Neuron (in vitro differentiated cells): ENCODE data around the gene RAD51B.

ENCODE experiments used
- H2AFZ ChIP-seq: one replicate; pipeline ENCODE4 v1.6.1; 2013; ENCODE audit warnings: low read depth, mild to moderate bottlenecking, inconsistent platforms, low read length, moderate library complexity
- H3K27me3 ChIP-seq: one replicate; pipeline ENCODE4 v1.6.1; 2013; ENCODE audit warnings: low read length; ENCODE audit not compliant: insufficient read depth
- H3K36me3 ChIP-seq: one replicate; pipeline ENCODE4 v1.6.1; 2013; ENCODE audit warnings: low read length; ENCODE audit not compliant: insufficient read depth
- H3K4me1 ChIP-seq: one replicate; pipeline ENCODE4 v1.6.1; 2013; ENCODE audit warnings: low read length; ENCODE audit not compliant: insufficient read depth
- H3K4me3 ChIP-seq: 2 replicates; pipeline ENCODE4 v1.5.1; 2013; ENCODE audit warnings: mild to moderate bottlenecking, low read length, moderate library complexity
- H3K9me3 ChIP-seq: one replicate; pipeline ENCODE4 v1.6.1; 2013; ENCODE audit warnings: low read length

Gene RAD51B

DNA sequence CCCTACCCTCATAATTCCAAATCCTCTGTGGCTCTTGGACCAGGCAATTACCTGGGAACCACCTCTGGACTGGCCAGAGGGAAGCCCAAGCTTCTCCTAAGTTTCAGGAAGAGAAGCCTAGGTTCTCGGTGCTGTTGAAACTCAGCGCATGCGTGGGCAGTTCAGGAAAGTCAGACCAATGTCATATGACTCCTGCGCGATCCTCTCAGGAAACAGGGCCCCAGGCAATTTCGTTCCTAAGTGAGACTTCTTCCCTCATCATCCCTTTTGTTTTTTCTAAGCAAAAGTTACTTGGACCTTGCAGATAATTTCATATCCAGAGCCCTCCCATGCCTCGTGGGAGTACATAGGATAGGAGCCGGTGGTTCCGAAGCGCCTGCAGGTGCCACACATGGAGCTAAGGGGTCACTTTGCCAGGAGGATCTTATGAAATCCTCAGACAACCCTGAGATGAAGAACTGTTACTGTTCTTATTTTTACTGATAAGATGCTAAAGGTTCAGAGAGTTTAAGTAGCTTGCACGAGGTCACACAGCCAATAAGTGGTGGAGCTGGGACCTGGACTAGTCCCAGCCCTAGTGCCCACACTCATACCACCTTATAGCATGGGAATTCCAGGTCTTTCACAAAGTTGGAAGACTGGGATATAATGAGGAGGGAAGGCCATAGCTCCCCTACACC is 805.1 kb downstream of the RAD51B start:
- no peak overlapping the region for H3K4me3 ChIP-seq
- peaks cover 16% of the 10 kb centered on the region for H3K4me1 ChIP-seq
- H2AFZ ChIP-seq = no peak overlapping the region

DNA sequence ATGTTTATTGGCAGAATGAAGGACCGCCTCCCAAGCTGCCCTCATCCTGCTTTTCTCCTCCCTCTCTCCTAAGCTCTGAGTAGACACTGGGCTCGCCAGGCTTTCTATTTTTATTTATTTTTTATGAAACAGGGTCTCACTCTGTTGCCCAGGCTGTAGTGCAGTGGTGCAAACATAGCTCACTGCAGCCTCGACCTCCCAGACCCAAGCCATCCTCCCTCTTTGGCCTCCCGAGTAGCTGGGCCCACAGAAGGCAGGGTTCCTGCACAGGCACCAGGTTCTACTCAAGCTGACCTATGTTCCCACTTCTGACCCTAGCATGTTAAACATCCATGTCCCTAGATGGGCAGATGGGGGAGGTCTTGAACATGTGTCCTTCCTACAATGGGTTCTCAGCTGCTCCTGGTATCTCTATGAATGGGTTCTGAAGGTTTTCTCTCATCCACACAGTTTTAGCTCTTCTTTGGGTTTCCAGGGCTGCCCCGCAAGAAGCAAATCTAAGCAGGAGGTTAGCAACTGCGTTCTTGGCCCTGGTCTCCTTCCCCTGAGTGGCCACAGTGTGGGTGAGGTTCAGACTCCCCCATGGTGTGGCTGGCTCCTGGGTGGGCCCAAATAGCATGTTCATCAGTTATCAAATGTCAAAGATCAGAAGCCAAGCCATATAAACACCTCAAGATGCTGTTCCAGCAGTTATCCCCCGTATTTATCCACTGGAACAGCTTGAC is 805.9 kb downstream of the RAD51B start:
- H3K4me3 ChIP-seq = no peak overlapping the region
- H2AFZ ChIP-seq = no peak overlapping the region
- H3K9me3 ChIP-seq = peaks cover 10% of the 10 kb centered on the region
- no peaks in the 10 kb centered on the region for H3K27me3 ChIP-seq
- no peaks in the 10 kb centered on the region for H3K36me3 ChIP-seq
- peaks cover 20% of the 10 kb centered on the region for H3K4me1 ChIP-seq

More for the DNA sequence above, 805.1 kb downstream of the RAD51B start:
- Histone ChIP-seq H3K36me3 (no peaks in the 10 kb centered on the region), H3K27me3 (no peaks in the 10 kb centered on the region), H3K9me3 (peaks cover 11% of the 10 kb centered on the region)

DNA sequence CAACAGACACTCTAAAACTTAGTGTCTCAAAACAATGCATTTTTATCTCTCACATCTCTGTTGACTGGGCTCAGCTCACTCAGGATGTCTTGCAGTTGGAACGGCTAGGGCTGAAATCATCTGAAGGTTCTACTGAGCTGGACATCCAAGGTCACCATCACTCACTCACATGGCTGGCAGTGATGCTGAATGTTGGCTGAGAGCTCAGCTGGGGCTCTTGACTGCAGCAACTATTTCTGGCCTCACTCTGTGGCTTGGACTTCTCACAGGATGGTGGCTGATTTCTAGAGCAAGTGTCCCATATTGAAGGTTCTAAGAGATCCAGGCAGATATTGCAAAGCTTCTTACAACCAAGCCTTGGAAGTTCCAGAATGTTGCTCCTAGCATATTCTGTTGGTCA is 806.8 kb downstream of the RAD51B start:
- Histone ChIP-seq H3K9me3 (peaks cover 11% of the 10 kb centered on the region), H3K4me1 (peaks cover 16% of the 10 kb centered on the region), H3K27me3 (no peaks in the 10 kb centered on the region)

DNA sequence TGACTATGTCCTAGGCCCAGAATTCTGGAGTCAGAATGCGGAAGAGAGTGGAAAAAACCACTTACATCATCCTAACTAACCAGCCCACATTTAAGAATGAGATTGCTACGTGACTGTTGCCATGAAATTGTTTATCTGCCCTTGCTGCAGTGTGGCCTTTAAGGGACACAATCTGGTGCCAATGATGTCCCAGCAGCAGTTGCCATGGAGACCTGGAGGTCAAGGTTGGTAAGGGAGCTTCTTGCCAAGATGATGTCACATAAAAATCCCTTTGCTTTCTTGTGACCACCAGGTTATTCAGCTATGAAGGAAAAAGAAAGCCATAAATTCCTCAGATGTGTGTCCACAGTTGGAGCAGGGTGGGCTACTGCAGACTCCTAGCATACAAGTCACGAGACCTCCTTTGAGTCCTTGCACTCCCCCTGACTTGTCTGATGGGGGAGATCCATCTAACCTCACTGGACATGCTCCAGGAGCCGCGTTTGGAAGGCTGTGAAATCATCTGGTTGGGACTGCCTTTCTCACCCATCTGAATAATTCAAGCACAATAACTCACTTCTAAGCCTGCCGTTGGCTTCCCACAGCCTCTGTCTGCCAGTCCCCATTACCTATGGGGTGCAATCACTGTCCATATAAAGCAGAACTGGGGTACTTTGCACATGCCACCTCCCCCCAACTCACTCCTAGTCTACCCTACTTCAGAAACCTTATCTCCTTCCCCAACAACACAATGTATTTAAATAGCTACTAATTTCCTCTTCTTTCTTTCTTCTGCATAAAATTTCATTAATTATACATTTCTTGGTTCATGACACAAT is 807.7 kb downstream of the RAD51B start:
- Histone ChIP-seq H3K9me3 (peaks cover 11% of the 10 kb centered on the region), H3K36me3 (no peaks in the 10 kb centered on the region), H3K4me1 (peaks cover 12% of the 10 kb centered on the region), H3K27me3 (no peaks in the 10 kb centered on the region), H3K4me3 (no peak overlapping the region), H2AFZ (no peak overlapping the region)

More for the DNA sequence above, 806.8 kb downstream of the RAD51B start:
- H3K36me3 ChIP-seq = no peaks in the 10 kb centered on the region
- no peak overlapping the region for H2AFZ ChIP-seq
- no peak overlapping the region for H3K4me3 ChIP-seq

DNA sequence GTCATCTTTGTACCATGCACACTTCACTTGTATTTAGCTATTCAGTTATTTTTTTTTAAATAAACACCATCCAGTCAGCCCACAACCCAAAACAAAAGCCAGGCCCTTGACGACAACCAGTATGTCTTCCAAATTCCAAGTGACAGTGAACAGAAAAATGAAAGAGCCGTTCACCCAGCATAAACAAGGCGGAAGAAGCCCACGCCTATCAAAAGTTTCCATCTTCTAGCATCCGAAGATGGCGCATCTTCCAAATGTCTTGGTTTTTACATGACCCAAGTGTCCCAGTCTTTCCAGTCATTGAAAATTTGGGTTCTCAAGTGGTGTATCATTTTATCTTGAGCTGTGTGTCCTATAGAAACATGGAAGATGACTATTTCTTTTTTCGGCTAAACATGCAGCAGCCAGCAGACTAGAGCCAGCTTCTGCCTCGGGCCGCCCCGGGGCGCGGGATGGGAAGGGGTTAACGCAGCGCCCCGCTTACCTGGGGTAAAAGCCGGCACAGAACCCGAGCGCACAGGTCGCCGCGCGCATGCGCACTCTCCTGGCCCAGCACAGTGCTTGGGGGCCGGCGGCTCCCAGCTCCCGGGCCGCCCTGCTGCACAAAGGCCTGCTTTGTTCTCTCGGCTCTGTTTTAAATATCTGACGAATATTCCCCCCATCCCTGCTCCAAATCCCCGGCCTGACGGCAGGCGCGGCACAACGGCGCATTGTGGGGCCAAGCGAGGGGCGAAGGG is 808.5 kb downstream of the RAD51B start:
- H3K36me3 ChIP-seq = no peaks in the 10 kb centered on the region
- H3K27me3 ChIP-seq = no peaks in the 10 kb centered on the region
- H2AFZ ChIP-seq = no peak overlapping the region
- peaks cover 12% of the 10 kb centered on the region for H3K4me1 ChIP-seq
- H3K4me3 ChIP-seq = no peak overlapping the region
- H3K9me3 ChIP-seq = peaks cover 11% of the 10 kb centered on the region

DNA sequence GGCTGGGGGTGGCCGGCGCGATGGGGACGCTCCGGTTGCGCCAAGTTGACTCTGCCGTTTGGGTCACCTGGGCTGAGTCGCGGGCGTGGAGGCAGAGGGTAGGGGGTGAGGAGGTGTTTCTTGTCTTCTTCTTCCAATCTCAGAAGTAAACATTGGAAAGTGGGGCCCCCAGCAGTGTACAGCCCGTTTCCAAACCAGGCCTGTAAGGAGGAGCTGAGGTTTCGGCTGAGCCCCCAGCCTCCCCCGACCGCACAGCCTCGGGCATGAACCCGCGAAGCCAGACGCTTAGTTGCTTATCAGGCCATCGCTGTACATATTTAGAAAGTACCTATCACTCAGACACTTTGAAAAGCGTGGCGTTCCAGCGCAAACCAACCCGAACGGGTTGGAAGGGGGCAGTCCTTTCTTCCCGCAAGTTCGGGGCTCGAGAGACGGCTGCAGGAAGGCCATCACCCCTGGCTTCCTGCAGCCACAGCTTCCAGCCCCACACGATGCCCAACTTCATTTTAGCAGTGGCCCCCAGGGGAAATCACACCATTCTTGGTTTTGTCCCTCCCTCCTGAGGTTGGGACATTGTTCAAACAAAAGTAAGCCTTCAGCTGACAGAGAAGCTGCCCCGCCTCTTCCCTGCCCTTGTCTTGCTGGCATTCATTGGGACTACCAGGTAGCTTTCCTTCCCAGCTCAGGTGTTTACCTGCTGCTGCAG is 809.2 kb downstream of the RAD51B start:
- no peaks in the 10 kb centered on the region for H3K27me3 ChIP-seq
- H3K9me3 ChIP-seq = peaks cover 11% of the 10 kb centered on the region
- H3K4me3 ChIP-seq = no peak overlapping the region
- peaks cover 12% of the 10 kb centered on the region for H3K4me1 ChIP-seq
- H3K36me3 ChIP-seq = no peaks in the 10 kb centered on the region
- H2AFZ ChIP-seq = no peak overlapping the region

DNA sequence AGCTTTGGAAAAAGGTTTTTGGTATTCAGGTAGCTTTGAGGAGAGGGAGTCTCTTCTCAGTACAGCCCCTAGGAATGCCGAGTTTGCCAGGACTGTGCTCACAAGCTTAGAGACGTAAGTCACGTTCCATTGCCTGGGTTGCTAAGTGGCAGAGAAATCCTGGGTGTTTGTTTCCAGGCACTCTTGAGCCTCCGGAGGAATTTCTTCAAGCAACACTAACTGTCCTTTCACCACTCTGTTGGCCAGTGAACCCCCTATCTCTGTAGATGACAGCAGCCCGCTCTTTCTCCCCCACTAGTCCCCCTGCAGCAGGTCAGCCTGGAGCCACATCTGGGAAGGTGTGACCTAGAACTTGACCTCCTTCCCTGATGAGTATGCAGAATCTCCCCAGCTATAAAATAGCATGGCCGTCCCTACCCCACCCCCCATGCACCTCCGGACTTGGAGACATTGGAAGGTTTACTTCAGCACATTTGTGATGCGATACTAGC is 810.5 kb downstream of the RAD51B start:
- Histone ChIP-seq H3K27me3 (no peaks in the 10 kb centered on the region), H3K9me3 (peaks cover 11% of the 10 kb centered on the region), H3K4me3 (no peak overlapping the region), H3K36me3 (no peaks in the 10 kb centered on the region), H3K4me1 (peaks cover 12% of the 10 kb centered on the region), H2AFZ (no peak overlapping the region)

DNA sequence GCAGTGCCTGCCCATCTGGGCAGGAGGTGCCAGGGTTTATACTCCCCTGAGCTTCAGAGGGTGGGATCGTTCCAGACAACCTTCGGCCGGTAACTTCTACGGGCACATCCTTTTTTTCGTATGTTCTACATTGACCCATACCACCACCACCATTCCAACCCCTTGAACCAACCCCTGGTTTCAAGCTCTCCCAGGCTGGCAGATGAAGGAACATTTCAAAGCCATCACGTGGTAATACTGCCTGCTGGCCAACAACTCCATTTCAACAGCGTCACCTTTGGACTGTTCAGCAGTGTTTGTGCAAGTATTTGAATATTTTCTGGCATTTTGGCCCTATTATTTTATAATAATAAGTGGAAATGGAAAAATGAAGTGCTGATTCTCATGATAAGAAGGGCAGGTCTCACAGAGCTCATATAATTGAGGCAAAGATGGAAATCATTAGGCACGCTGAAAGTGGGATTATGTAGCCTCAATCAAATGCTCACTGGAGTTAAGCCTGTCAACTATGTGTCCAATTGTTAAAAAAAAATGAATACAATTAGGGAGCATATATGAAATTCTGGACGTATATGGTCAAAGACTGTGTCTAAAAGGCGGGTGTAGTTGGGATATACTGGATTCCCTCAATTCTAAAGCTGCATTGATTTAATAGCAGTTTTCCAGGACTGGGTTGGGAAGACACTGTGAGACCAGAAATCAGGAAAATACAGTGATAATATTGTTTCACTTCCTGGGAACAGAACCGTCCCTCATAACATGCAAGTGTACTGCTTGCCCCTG is 811.2 kb downstream of the RAD51B start:
- H2AFZ ChIP-seq = no peak overlapping the region
- no peaks in the 10 kb centered on the region for H3K36me3 ChIP-seq
- peaks cover 7% of the 10 kb centered on the region for H3K9me3 ChIP-seq
- no peaks in the 10 kb centered on the region for H3K27me3 ChIP-seq
- H3K4me1 ChIP-seq = peaks cover 12% of the 10 kb centered on the region
- no peak overlapping the region for H3K4me3 ChIP-seq

DNA sequence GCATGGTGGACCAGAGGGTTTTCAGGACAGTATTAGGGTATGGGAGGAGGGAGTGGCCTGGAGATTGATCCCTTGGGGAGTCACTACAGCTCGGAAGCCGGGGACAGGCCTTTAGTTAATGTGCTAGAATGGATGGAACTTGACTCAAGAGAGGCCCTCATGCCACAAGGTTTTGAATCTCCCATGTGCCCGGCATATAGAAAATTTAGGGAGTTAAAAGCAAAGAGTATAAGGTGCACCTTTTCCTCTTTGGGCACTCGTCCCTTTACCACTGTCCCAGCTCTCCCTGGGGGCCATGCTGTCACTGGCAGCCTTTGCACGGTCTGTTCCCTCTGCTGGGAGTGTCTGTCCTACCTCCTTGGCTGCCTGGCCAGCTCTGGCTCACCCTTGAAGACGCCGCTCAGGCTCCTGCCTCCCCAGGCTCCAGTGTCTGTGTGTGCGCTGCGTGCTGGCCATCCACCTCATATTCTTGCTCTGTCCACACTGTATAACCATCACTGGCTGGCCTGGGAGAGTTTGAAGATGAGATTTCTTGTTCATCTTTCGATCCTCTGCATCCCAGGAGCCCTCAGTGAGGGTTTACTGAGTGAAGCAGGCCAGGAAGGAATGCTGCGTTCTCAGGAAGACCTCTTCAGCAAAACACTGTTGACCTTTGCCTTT is 811.9 kb downstream of the RAD51B start:
- Histone ChIP-seq H3K27me3 (no peaks in the 10 kb centered on the region), H3K4me1 (peaks cover 12% of the 10 kb centered on the region), H2AFZ (no peak overlapping the region), H3K36me3 (no peaks in the 10 kb centered on the region), H3K4me3 (no peak overlapping the region), H3K9me3 (peaks cover 4% of the 10 kb centered on the region)

DNA sequence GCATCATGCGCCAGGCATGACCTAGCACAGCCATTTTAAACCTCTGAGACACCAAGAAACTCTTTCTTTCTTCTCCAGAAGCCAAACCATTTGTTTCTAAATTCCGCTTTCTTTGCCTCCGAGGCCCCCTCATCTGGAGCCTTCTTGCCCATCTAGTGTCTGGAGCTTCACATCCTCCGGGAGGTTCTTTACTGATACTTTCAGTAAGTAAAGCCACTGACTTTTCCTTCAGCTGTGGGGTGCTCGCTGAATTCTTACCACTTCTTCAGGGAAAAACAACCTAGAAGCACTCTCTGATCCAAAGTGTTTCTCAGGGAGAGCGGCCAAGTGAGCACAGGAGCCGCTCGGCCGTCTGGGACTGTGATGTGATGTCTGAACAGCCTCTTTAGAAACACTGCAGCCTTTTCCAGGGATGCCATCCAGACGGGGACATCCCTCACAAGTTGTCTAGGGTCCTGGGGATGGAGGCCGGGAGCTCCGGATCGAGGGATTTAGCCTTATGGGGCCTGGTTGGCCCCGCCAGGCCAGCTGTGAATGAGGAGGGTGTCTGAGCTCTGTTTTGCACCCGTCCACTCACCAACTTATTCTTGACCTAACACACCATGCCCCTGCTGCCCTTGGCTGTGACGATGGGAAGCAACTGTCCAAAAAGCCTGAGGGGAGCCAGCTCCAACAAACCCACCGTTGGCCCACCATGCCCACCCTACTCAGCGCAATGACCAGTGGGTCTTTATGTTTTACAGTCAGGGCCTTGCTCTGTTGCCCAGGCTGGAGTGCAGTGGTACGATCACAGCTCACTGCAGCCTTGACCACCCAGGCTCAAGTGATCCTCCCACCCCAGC is 812.7 kb downstream of the RAD51B start:
- H2AFZ ChIP-seq = no peak overlapping the region
- H3K9me3 ChIP-seq = peaks cover 4% of the 10 kb centered on the region
- no peak overlapping the region for H3K4me3 ChIP-seq
- peaks cover 7% of the 10 kb centered on the region for H3K4me1 ChIP-seq
- H3K27me3 ChIP-seq = no peaks in the 10 kb centered on the region
- H3K36me3 ChIP-seq = no peaks in the 10 kb centered on the region
